Liver (tissue), 9 donors: ENCODE data around the gene KRT34. TPM values are rescaled to one million over a fixed set of nuclear protein-coding genes. Genes with fewer than 3 reads are reported as not detected.

Experiments
- DNase-seq: peaks from one replicate; pipeline ENCODE4 v3.0.0-alpha.2; 2017; ENCODE audit warnings: low spot score
- H3K27ac ChIP-seq, 2 donors: one replicate each; pipeline ENCODE4 v1.7.0; 2013; ENCODE audit warnings: inconsistent platforms in 2 of 2, low read length in 2 of 2, control low read depth in 1 of 2, low read depth in 1 of 2, mild to moderate bottlenecking in 1 of 2
- H3K27me3 ChIP-seq, 4 donors: one replicate each; pipeline versions ENCODE4 v1.6.1 to v1.7.0; 2013; ENCODE audit warnings: low read length in 3 of 4, inconsistent platforms in 1 of 4, mild to moderate bottlenecking in 1 of 4, moderate library complexity in 1 of 4; ENCODE audit not compliant: control insufficient read depth in 4 of 4, insufficient read depth in 4 of 4
- H3K36me3 ChIP-seq, 4 donors: one replicate each; pipeline versions ENCODE4 v1.6.1 to v1.7.0; 2013; ENCODE audit warnings: low read length in 3 of 4, mild to moderate bottlenecking in 3 of 4, low read depth in 1 of 4, moderate library complexity in 1 of 4; ENCODE audit not compliant: control insufficient read depth in 4 of 4, insufficient read depth in 3 of 4
- H3K4me1 ChIP-seq, 4 donors: one replicate each; pipeline versions ENCODE4 v1.6.1 to v1.7.0; 2013; ENCODE audit warnings: low read length in 3 of 4, mild to moderate bottlenecking in 3 of 4, moderate library complexity in 1 of 4; ENCODE audit not compliant: control insufficient read depth in 4 of 4, insufficient read depth in 4 of 4
- H3K4me3 ChIP-seq, 3 donors: one replicate each; pipeline versions ENCODE4 v1.6.1 to v1.7.0; 2013; ENCODE audit warnings: low read length in 3 of 3, control low read depth in 1 of 3, low read depth in 1 of 3, mild to moderate bottlenecking in 1 of 3
- H3K9ac ChIP-seq, 2 donors: one replicate each; pipeline ENCODE4 v1.7.0; 2013; ENCODE audit warnings: low read length in 2 of 2, mild to moderate bottlenecking in 2 of 2, moderate library complexity in 2 of 2, control low read depth in 1 of 2, low read depth in 1 of 2
- H3K9me3 ChIP-seq, 4 donors: one replicate each; pipeline versions ENCODE4 v1.6.1 to v1.7.0; 2013; ENCODE audit warnings: low read length in 3 of 4; ENCODE audit not compliant: control insufficient read depth in 4 of 4
- ATF3 ChIP-seq: IDR thresholded peaks from 2 replicates; pipeline ENCODE4 v1.6.1; 2016; ENCODE audit warnings: antibody characterized with exemption
- EGR1 ChIP-seq, 2 donors: IDR thresholded peaks; 2 replicates each; pipeline ENCODE4 v1.6.1; 2016 to 2018; ENCODE audit warnings: antibody characterized with exemption in 2 of 2, low read depth in 2 of 2
- FOXA2 ChIP-seq: IDR thresholded peaks from 2 replicates; pipeline ENCODE4 v1.6.1; 2016; ENCODE audit warnings: antibody characterized with exemption
- GABPA ChIP-seq, 2 donors: IDR thresholded peaks in 1 of 2; conservative IDR thresholded peaks in 1 of 2; 2 replicates each; pipeline ENCODE4 v1.6.1; 2016; ENCODE audit warnings: antibody characterized with exemption in 2 of 2, mild to moderate bottlenecking in 1 of 2, moderate library complexity in 1 of 2
- HNF4G ChIP-seq: IDR thresholded peaks from 2 replicates; pipeline ENCODE4 v1.6.1; 2016; ENCODE audit warnings: antibody characterized with exemption
- JUND ChIP-seq, 2 donors: IDR thresholded peaks; 2 replicates each; pipeline ENCODE4 v1.6.1; 2016; ENCODE audit warnings: antibody characterized with exemption in 2 of 2
- NR2F2 ChIP-seq: IDR thresholded peaks from 2 replicates; pipeline ENCODE4 v1.6.1; 2016; ENCODE audit warnings: antibody characterized with exemption
- RAD21 ChIP-seq, 2 donors: IDR thresholded peaks; 2 replicates each; pipeline ENCODE4 v1.6.1; 2016; ENCODE audit warnings: antibody characterized with exemption in 2 of 2, mild to moderate bottlenecking in 2 of 2
- REST ChIP-seq: IDR thresholded peaks from 2 replicates; pipeline ENCODE4 v1.6.1; 2016; ENCODE audit warnings: antibody characterized with exemption, mild to moderate bottlenecking
- RXRA ChIP-seq, 2 donors: IDR thresholded peaks; 2 replicates each; pipeline ENCODE4 v1.6.1; 2017 to 2018; ENCODE audit warnings: antibody characterized with exemption in 2 of 2, mild to moderate bottlenecking in 1 of 2
- SP1 ChIP-seq: IDR thresholded peaks from 2 replicates; pipeline ENCODE4 v1.6.1; 2018; ENCODE audit warnings: antibody characterized with exemption, mild to moderate bottlenecking
- TAF1 ChIP-seq: conservative IDR thresholded peaks from 2 replicates; pipeline ENCODE4 v1.6.1; 2016; ENCODE audit warnings: antibody characterized with exemption, mild to moderate bottlenecking
- YY1 ChIP-seq: IDR thresholded peaks from 2 replicates; pipeline ENCODE4 v1.6.1; 2016; ENCODE audit warnings: antibody characterized with exemption, mild to moderate bottlenecking
- WGBS: extraction: QIAGEN DNeasy Blood & Tissue Kit; methylation state at CpG from one replicate; pipeline ENCODE4 v1.1.7; 2013; 5-methylcytosine and 5-hydroxymethylcytosine counted together
- polyA plus RNA-seq, 2 donors: library from polyadenylated mRNA; stranded (reverse) in 1 of 2; unstranded in 1 of 2; fragments of 200-250 nt in 1 of 2; fragments of >200 nt in 1 of 2; fragmentation: Nextera tagmentation in 1 of 2; extraction: Ambion mirVana in 1 of 2; gene quantifications; one replicate each; pipeline versions ENCODE4 v1.2.1 to v1.2.3, GENCODE V29; 2013 to 2015
- total RNA-seq, 2 donors: library from RNA; depleted of rRNA; stranded (reverse); fragments of >200 nt; gene quantifications; one replicate each; pipeline ENCODE4 v1.2.3, GENCODE V29; 2014
- TF ChIP-seq, protein P1 (sequence below): fragments of 150-350 bp; IDR thresholded peaks from 2 replicates; pipeline ENCODE4 v1.5.1; 2017; ENCODE audit warnings: improper control_type of control experiment, low read depth, low read length; ENCODE audit not compliant: missing input control
- TF ChIP-seq, protein P2 (sequence below): IDR thresholded peaks from 2 replicates; pipeline ENCODE4 v1.6.1; 2016; ENCODE audit warnings: antibody characterized with exemption
- donor health status: healthy.
- donor health status: healthy.
- donor health status: healthy.
- donor health status: healthy.
- donor health status: healthy.

KRT34 gene
- total and polyA plus RNA-seq, 4 donors, result not detected

GRCh38 chr17:41328207-41328606 is 53.9 kb downstream of the KRT34 start:
- WGBS, result 89% methylated on average over 7 of the region's 7 CpGs
- no peaks in the 10 kb centered on the region for H3K27me3 ChIP-seq
- no peak overlapping the region for H3K9ac ChIP-seq
- H3K4me3 ChIP-seq, result no peak overlapping the region
- H3K36me3 ChIP-seq, result no peaks in the 10 kb centered on the region
- H3K9me3 ChIP-seq, result no peaks in the 10 kb centered on the region
- TF ChIP-seq RXRA (IDR thresholded peaks at IDR 0.05) (no peak), JUND (IDR thresholded peaks at IDR 0.05) (no peak), SP1 (no peak), HNF4G (no peak), RAD21 (IDR thresholded peaks at IDR 0.05) (no peak), NR2F2 (no peak), TAF1 (no peak), FOXA2 (no peak), GABPA (IDR thresholded peaks at IDR 0.05 in 1 of 2, conservative IDR thresholded peaks at IDR 0.05 in 1 of 2) (no peak), REST (no peak), EGR1 (IDR thresholded peaks at IDR 0.05; ENCODE audit: low read depth in 2 of 2) (no peak), YY1 (no peak), ATF3 (no peak)
- TF ChIP-seq, protein P1, sequence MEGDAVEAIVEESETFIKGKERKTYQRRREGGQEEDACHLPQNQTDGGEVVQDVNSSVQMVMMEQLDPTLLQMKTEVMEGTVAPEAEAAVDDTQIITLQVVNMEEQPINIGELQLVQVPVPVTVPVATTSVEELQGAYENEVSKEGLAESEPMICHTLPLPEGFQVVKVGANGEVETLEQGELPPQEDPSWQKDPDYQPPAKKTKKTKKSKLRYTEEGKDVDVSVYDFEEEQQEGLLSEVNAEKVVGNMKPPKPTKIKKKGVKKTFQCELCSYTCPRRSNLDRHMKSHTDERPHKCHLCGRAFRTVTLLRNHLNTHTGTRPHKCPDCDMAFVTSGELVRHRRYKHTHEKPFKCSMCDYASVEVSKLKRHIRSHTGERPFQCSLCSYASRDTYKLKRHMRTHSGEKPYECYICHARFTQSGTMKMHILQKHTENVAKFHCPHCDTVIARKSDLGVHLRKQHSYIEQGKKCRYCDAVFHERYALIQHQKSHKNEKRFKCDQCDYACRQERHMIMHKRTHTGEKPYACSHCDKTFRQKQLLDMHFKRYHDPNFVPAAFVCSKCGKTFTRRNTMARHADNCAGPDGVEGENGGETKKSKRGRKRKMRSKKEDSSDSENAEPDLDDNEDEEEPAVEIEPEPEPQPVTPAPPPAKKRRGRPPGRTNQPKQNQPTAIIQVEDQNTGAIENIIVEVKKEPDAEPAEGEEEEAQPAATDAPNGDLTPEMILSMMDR, result no peak
- TF ChIP-seq, protein P2, sequence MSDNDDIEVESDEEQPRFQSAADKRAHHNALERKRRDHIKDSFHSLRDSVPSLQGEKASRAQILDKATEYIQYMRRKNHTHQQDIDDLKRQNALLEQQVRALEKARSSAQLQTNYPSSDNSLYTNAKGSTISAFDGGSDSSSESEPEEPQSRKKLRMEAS, result no peak
- no peak for DNase-seq
- H3K27ac ChIP-seq, result no peak overlapping the region
- H3K4me1 ChIP-seq, result no peaks in the 10 kb centered on the region

Other genes with a start within 250 kb of the KRT34 start
Only the 30 nearest of the 32 such genes appear.
- not detected for gene KRTAP4-5, start 232.5 kb downstream of the KRT34 start, total RNA-seq
- gene KRTAP4-5, start 232.5 kb downstream of the KRT34 start, polyA plus RNA-seq, result not detected
- gene KRTAP4-4, start 221.6 kb downstream of the KRT34 start, total RNA-seq, result not detected
- not detected for gene KRTAP4-4, start 221.6 kb downstream of the KRT34 start, polyA plus RNA-seq
- gene KRTAP4-3, start 214.1 kb downstream of the KRT34 start, total RNA-seq, result not detected
- gene KRTAP4-3, start 214.1 kb downstream of the KRT34 start, polyA plus RNA-seq, result not detected
- gene KRTAP4-2, start 204.1 kb downstream of the KRT34 start, total RNA-seq, result not detected
- not detected for gene KRTAP4-2, start 204.1 kb downstream of the KRT34 start, polyA plus RNA-seq
- not detected for gene KRTAP4-1, start 197.4 kb downstream of the KRT34 start, total RNA-seq
- not detected for gene KRTAP4-1, start 197.4 kb downstream of the KRT34 start, polyA plus RNA-seq
- not detected for gene KRTAP9-1, start 192.4 kb downstream of the KRT34 start, total RNA-seq
- gene KRTAP9-1, start 192.4 kb downstream of the KRT34 start, polyA plus RNA-seq, result not detected
- not detected for gene KRTAP9-2, start 155.7 kb downstream of the KRT34 start, total RNA-seq
- gene KRTAP9-2, start 155.7 kb downstream of the KRT34 start, polyA plus RNA-seq, result not detected
- gene KRTAP9-3, start 149.9 kb downstream of the KRT34 start, total RNA-seq, result not detected
- gene KRTAP9-3, start 149.9 kb downstream of the KRT34 start, polyA plus RNA-seq, result not detected
- gene KRTAP9-8, start 144.3 kb downstream of the KRT34 start, total RNA-seq, result not detected
- gene KRTAP9-8, start 144.3 kb downstream of the KRT34 start, polyA plus RNA-seq, result not detected
- not detected for gene KRTAP9-4, start 132.6 kb downstream of the KRT34 start, total RNA-seq
- not detected for gene KRTAP9-4, start 132.6 kb downstream of the KRT34 start, polyA plus RNA-seq
- gene KRTAP9-9, start 126.9 kb downstream of the KRT34 start, total RNA-seq, result not detected
- gene KRTAP9-9, start 126.9 kb downstream of the KRT34 start, polyA plus RNA-seq, result not detected
- not detected for gene KRTAP9-6, start 116.9 kb downstream of the KRT34 start, total RNA-seq
- not detected for gene KRTAP9-6, start 116.9 kb downstream of the KRT34 start, polyA plus RNA-seq
- not detected for gene KRTAP9-7, start 106.6 kb downstream of the KRT34 start, total RNA-seq
- gene KRTAP9-7, start 106.6 kb downstream of the KRT34 start, polyA plus RNA-seq, result not detected
- not detected for gene KRTAP29-1, start 79.5 kb downstream of the KRT34 start, total RNA-seq
- not detected for gene KRTAP29-1, start 79.5 kb downstream of the KRT34 start, polyA plus RNA-seq
- gene KRTAP16-1, start 73.0 kb downstream of the KRT34 start, total RNA-seq, result not detected
- gene KRTAP16-1, start 73.0 kb downstream of the KRT34 start, polyA plus RNA-seq, result not detected
- not detected for gene KRTAP17-1, start 66.6 kb downstream of the KRT34 start, total RNA-seq
- not detected for gene KRTAP17-1, start 66.6 kb downstream of the KRT34 start, polyA plus RNA-seq
- not detected for gene KRT33A, start 31.5 kb downstream of the KRT34 start, total RNA-seq
- not detected for gene KRT33A, start 31.5 kb downstream of the KRT34 start, polyA plus RNA-seq
- not detected for gene KRT33B, start 12.5 kb downstream of the KRT34 start, total RNA-seq
- gene KRT33B, start 12.5 kb downstream of the KRT34 start, polyA plus RNA-seq, result not detected
- gene KRT31, start 15.3 kb upstream of the KRT34 start, total RNA-seq, result not detected
- gene KRT31, start 15.3 kb upstream of the KRT34 start, polyA plus RNA-seq, result not detected
- not detected for gene KRT37, start 42.3 kb upstream of the KRT34 start, total RNA-seq
- gene KRT37, start 42.3 kb upstream of the KRT34 start, polyA plus RNA-seq, result not detected
- gene KRT38, start 58.7 kb upstream of the KRT34 start, total RNA-seq, result not detected
- gene KRT38, start 58.7 kb upstream of the KRT34 start, polyA plus RNA-seq, result not detected
- gene KRT32, start 85.1 kb upstream of the KRT34 start, total RNA-seq, result not detected
- gene KRT32, start 85.1 kb upstream of the KRT34 start, polyA plus RNA-seq, result not detected
- gene KRT35, start 98.8 kb upstream of the KRT34 start, total RNA-seq, result not detected
- not detected for gene KRT35, start 98.8 kb upstream of the KRT34 start, polyA plus RNA-seq
- gene KRT36, start 107.6 kb upstream of the KRT34 start, total RNA-seq, result under 1 TPM in 1 of 2 donors, not detected in 1; 0.05 TPM
- not detected for gene KRT36, start 107.6 kb upstream of the KRT34 start, polyA plus RNA-seq
- 1 to 10 TPM in 1 of 2 donors, not detected in 1; 3.7 TPM for gene KRT13, start 123.3 kb upstream of the KRT34 start, total RNA-seq
- 1 to 10 TPM in 1 of 2 donors, under 1 TPM in 1; 0.13 to 2.8 TPM for gene KRT13, start 123.3 kb upstream of the KRT34 start, polyA plus RNA-seq
- gene KRT15, start 136.6 kb upstream of the KRT34 start, total RNA-seq, result not detected
- gene KRT15, start 136.6 kb upstream of the KRT34 start, polyA plus RNA-seq, result under 1 TPM in 1 of 2 donors, not detected in 1; 0.14 TPM
- gene KRT19, start 146.0 kb upstream of the KRT34 start, total RNA-seq, result 1 to 10 TPM; 3.1 to 3.4 TPM
- 1 to 10 TPM; 3.8 to 5.8 TPM for gene KRT19, start 146.0 kb upstream of the KRT34 start, polyA plus RNA-seq
- gene KRT9, start 189.8 kb upstream of the KRT34 start, total RNA-seq, result not detected
- not detected for gene KRT9, start 189.8 kb upstream of the KRT34 start, polyA plus RNA-seq
- gene KRT14, start 204.6 kb upstream of the KRT34 start, total RNA-seq, result not detected
- gene KRT14, start 204.6 kb upstream of the KRT34 start, polyA plus RNA-seq, result not detected
- gene KRT16, start 230.5 kb upstream of the KRT34 start, total RNA-seq, result not detected
- gene KRT16, start 230.5 kb upstream of the KRT34 start, polyA plus RNA-seq, result not detected